H1 (cell line): ENCODE data around the gene ZNF148. TPM values are rescaled to one million over a fixed set of nuclear protein-coding genes. Genes with fewer than 3 reads are reported as not detected.

Source experiments
- CTCF ChIA-PET: fragments of 300-600 bp; sonication (Branson Sonifier 250); formaldehyde crosslinking; loops from one replicate; lab custom pipeline; 2021; ENCODE audit not compliant: partially characterized antibody; lab: Charles Lee
- POLR2A ChIA-PET: fragments of 300-600 bp; sonication (Branson Sonifier 250); formaldehyde crosslinking; loops from one replicate; lab custom pipeline; 2021; ENCODE audit warnings: inconsistent platforms; ENCODE audit not compliant: partially characterized antibody; lab: Charles Lee
- DNase-seq, 2 experiments: peaks; one replicate each; pipeline versions ENCODE4 v3.0.0 to v3.0.0-alpha.2; 2010 to 2022; ENCODE audit warnings: low spot score in 2 of 2, low read depth in 1 of 2, mixed read lengths in 1 of 2
- FAIRE-seq: peaks from 2 replicates; lab custom pipeline; 2011; peaks lifted over from hg19 to GRCh38; lab: Jason Lieb, UNC
- H2AFZ ChIP-seq: 2 replicates; pipeline ENCODE4 v1.8.1; 2012; ENCODE audit warnings: low read length, inconsistent platforms
- H2AK5ac ChIP-seq: 2 replicates; pipeline ENCODE4 v1.6.1; 2013; ENCODE audit warnings: low read depth, low read length
- H2BK120ac ChIP-seq: replicated peaks from 2 replicates; pipeline ENCODE3; 2013; ENCODE audit warnings: low read depth, low read length, inconsistent platforms
- H2BK12ac ChIP-seq: 2 replicates; pipeline ENCODE4 v1.6.1; 2013; ENCODE audit warnings: low read depth, low read length
- H2BK15ac ChIP-seq: 2 replicates; pipeline ENCODE4 v1.6.1; 2013; ENCODE audit warnings: low read length
- H2BK20ac ChIP-seq: 2 replicates; pipeline ENCODE4 v1.6.1; 2013; ENCODE audit warnings: low read length
- H2BK5ac ChIP-seq: 2 replicates; pipeline ENCODE4 v1.6.1; 2013; ENCODE audit warnings: low read depth, low read length
- H3K14ac ChIP-seq: 2 replicates; pipeline ENCODE4 v1.6.1; 2013; ENCODE audit warnings: inconsistent platforms; ENCODE audit not compliant: insufficient read length
- H3K18ac ChIP-seq: 2 replicates; pipeline ENCODE4 v1.6.1; 2013; ENCODE audit warnings: low read length; ENCODE audit errors: extremely low read depth
- H3K23ac ChIP-seq: 2 replicates; pipeline ENCODE4 v1.6.1; 2013; ENCODE audit warnings: inconsistent platforms; ENCODE audit not compliant: insufficient read length
- H3K23me2 ChIP-seq: 2 replicates; pipeline ENCODE4 v1.6.1; 2013; ENCODE audit warnings: low read depth, low read length
- H3K27ac ChIP-seq: 2 replicates; pipeline ENCODE4 v1.6.1; 2011; ENCODE audit warnings: low read depth, low read length, inconsistent platforms
- H3K27me3 ChIP-seq, 4 experiments: replicated peaks in 1 of 4; 1 replicate in 1 of 4; 2 replicates in 3 of 4; pipeline versions ENCODE4 v1.6.1 to v1.8.1; 2011 to 2013; ENCODE audit warnings: low read length in 3 of 4, mild to moderate bottlenecking in 3 of 4, inconsistent platforms in 2 of 4, mixed read lengths in 2 of 4, moderate library complexity in 1 of 4; ENCODE audit not compliant: control insufficient read depth in 3 of 4, insufficient read depth in 3 of 4; ENCODE audit errors: extremely low read depth in 1 of 4
- H3K36me3 ChIP-seq, 4 experiments: 2 replicates each; pipeline versions ENCODE4 v1.6.1 to v1.8.1; 2011 to 2013; ENCODE audit warnings: mild to moderate bottlenecking in 4 of 4, low read length in 3 of 4, moderate library complexity in 2 of 4, control low read depth in 1 of 4, inconsistent platforms in 1 of 4; ENCODE audit not compliant: insufficient read depth in 4 of 4, control insufficient read depth in 2 of 4
- H3K4ac ChIP-seq: replicated peaks from 2 replicates; pipeline ENCODE3; 2013; ENCODE audit warnings: low read length, low read depth, mixed read lengths, inconsistent platforms; ENCODE audit not compliant: insufficient read length
- H3K4me1 ChIP-seq, 4 experiments: replicated peaks in 1 of 4; 1 replicate in 1 of 4; 2 replicates in 3 of 4; pipeline versions ENCODE4 v1.6.1 to v1.8.1; 2011 to 2013; ENCODE audit warnings: low read length in 3 of 4, inconsistent platforms in 2 of 4, mixed read lengths in 1 of 4; ENCODE audit not compliant: insufficient read depth in 4 of 4, control insufficient read depth in 3 of 4
- H3K4me2 ChIP-seq, 2 experiments: 2 replicates each; pipeline versions ENCODE4 v1.6.1 to v1.8.1; 2011 to 2013; ENCODE audit warnings: low read depth in 2 of 2, low read length in 2 of 2, control low read depth in 1 of 2, inconsistent platforms in 1 of 2, mild to moderate bottlenecking in 1 of 2; ENCODE audit not compliant: insufficient read depth in 1 of 2
- H3K4me3 ChIP-seq, 4 experiments: fragments of 200-600, 300-600 bp in 1 of 4; sonication (generic), shearing (Covaris generic), sonication (Bioruptor Twin) in 1 of 4; 2 replicates each; pipeline versions ENCODE4 v1.5.1 to v1.8.1; 2011 to 2016; ENCODE audit warnings: low read length in 4 of 4, low read depth in 3 of 4, control low read depth in 2 of 4, inconsistent platforms in 2 of 4, mild to moderate bottlenecking in 2 of 4, mixed read lengths in 1 of 4, moderate library complexity in 1 of 4; ENCODE audit not compliant: insufficient read depth in 2 of 4; ENCODE audit errors: extremely low read depth in 1 of 4
- H3K56ac ChIP-seq: replicated peaks from 2 replicates; pipeline ENCODE3; 2013; ENCODE audit warnings: low read depth, mild to moderate bottlenecking, mixed read lengths, low read length, inconsistent platforms; ENCODE audit not compliant: insufficient read length
- H3K79me1 ChIP-seq: 2 replicates; pipeline ENCODE4 v1.6.1; 2013; ENCODE audit warnings: low read depth, low read length, control low read depth
- H3K79me2 ChIP-seq, 2 experiments: 2 replicates each; pipeline versions ENCODE4 v1.6.1 to v1.8.1; 2012 to 2013; ENCODE audit warnings: low read length in 2 of 2, mild to moderate bottlenecking in 2 of 2, inconsistent platforms in 1 of 2; ENCODE audit not compliant: insufficient read depth in 2 of 2, control insufficient read depth in 1 of 2
- H3K9ac ChIP-seq, 4 experiments: replicated peaks in 1 of 4; 1 replicate in 1 of 4; 2 replicates in 3 of 4; pipeline versions ENCODE4 v1.6.1 to v1.8.1; 2011 to 2013; ENCODE audit warnings: low read depth in 3 of 4, low read length in 3 of 4, control low read depth in 2 of 4, mild to moderate bottlenecking in 2 of 4, moderate library complexity in 2 of 4, inconsistent platforms in 1 of 4; ENCODE audit errors: extremely low read depth in 1 of 4
- H3K9me3 ChIP-seq, 2 experiments: 2 replicates each; pipeline versions ENCODE4 v1.6.1 to v1.8.1; 2012 to 2013; ENCODE audit warnings: mild to moderate bottlenecking in 2 of 2, moderate library complexity in 2 of 2, control low read depth in 1 of 2, inconsistent platforms in 1 of 2, low read depth in 1 of 2, low read length in 1 of 2, mixed read lengths in 1 of 2; ENCODE audit not compliant: insufficient read depth in 2 of 2
- H4K20me1 ChIP-seq, 2 experiments: replicated peaks in 1 of 2; 2 replicates each; pipeline versions ENCODE3 to v1.8.1; 2011 to 2013; ENCODE audit warnings: inconsistent platforms in 2 of 2, low read length in 2 of 2, mild to moderate bottlenecking in 1 of 2; ENCODE audit not compliant: insufficient read depth in 2 of 2, control insufficient read depth in 1 of 2
- H4K5ac ChIP-seq: 2 replicates; pipeline ENCODE4 v1.6.1; 2013; ENCODE audit warnings: low read length, low read depth, mixed read lengths, inconsistent platforms; ENCODE audit not compliant: insufficient read length
- H4K8ac ChIP-seq: 2 replicates; pipeline ENCODE4 v1.8.0; 2013; ENCODE audit warnings: mild to moderate bottlenecking, moderate library complexity, low read length, inconsistent platforms; ENCODE audit not compliant: insufficient read depth; ENCODE audit errors: extremely low read depth
- H4K91ac ChIP-seq: replicated peaks from 2 replicates; pipeline ENCODE3; 2013; ENCODE audit warnings: low read length, mixed read lengths, inconsistent platforms; ENCODE audit not compliant: insufficient read length
- ASH2L ChIP-seq: fragments of 200-600, 300-600 bp; sonication (generic); IDR thresholded peaks from one replicate; pipeline ENCODE4 v1.7.1; 2017; ENCODE audit warnings: low read length
- ATF3 ChIP-seq: IDR thresholded peaks from 2 replicates; pipeline ENCODE4 v1.6.1; 2011; ENCODE audit warnings: low read depth, mild to moderate bottlenecking, low read length; ENCODE audit not compliant: insufficient read depth
- CREB1 ChIP-seq: IDR thresholded peaks from 2 replicates; pipeline ENCODE4 v1.6.1; 2012; ENCODE audit warnings: inconsistent platforms
- GTF2F1 ChIP-seq: IDR thresholded peaks from 2 replicates; pipeline ENCODE4 v1.6.1; 2012; ENCODE audit warnings: low read depth, low read length, improper control_type of control experiment, borderline replicate concordance
- HDAC6 ChIP-seq: IDR thresholded peaks from one replicate; pipeline ENCODE4 v1.7.1; 2012; ENCODE audit warnings: low read depth, mild to moderate bottlenecking, inconsistent platforms, low read length, moderate library complexity
- JUN ChIP-seq: IDR thresholded peaks from 2 replicates; pipeline ENCODE4 v1.6.1; 2011; ENCODE audit warnings: low read depth, mild to moderate bottlenecking, improper control_type of control experiment, low read length
- SUZ12 ChIP-seq: fragments of 200-600 bp; sonication (generic); IDR thresholded peaks from 2 replicates; pipeline ENCODE4 v1.6.1; 2012; ENCODE audit warnings: mild to moderate bottlenecking, inconsistent platforms, low read length, moderate library complexity, mixed read lengths
- TBP ChIP-seq: IDR thresholded peaks from 2 replicates; pipeline ENCODE4 v1.6.1; 2011; ENCODE audit warnings: low read depth, low read length, improper control_type of control experiment
- TCF12 ChIP-seq: IDR thresholded peaks from 2 replicates; pipeline ENCODE4 v1.6.1; 2011; ENCODE audit warnings: low read depth, mild to moderate bottlenecking, low read length
- YY1 ChIP-seq: IDR thresholded peaks from 2 replicates; pipeline ENCODE4 v1.6.1; 2011; ENCODE audit warnings: low read depth, mild to moderate bottlenecking, low read length
- ZNF274 ChIP-seq: IDR thresholded peaks from 2 replicates; pipeline ENCODE4 v1.7.0; 2012; ENCODE audit warnings: low read length, borderline replicate concordance; ENCODE audit errors: extremely low read depth
- WGBS, 2 experiments: shearing (Covaris generic) in 1 of 2; methylation state at CpG; one replicate each; pipeline versions ENCODE4 v1.1.6 to v1.1.7; 2013 to 2015; ENCODE audit warnings: low lambda C conversion rate in 2 of 2, mixed read lengths in 2 of 2, inconsistent platforms in 1 of 2, low coverage in 1 of 2, missing lambda C conversion rate in 1 of 2; ENCODE audit not compliant: insufficient replicate concordance in 2 of 2, insufficient coverage in 1 of 2, insufficient read length in 1 of 2; ENCODE audit errors: extremely low coverage in 1 of 2, missing lambda C conversion rate in 1 of 2; 5-methylcytosine and 5-hydroxymethylcytosine counted together
- polyA plus RNA-seq, 7 experiments: library from polyadenylated mRNA; depleted of rRNA in 3 of 7; stranded (reverse) in 5 of 7; unstranded in 2 of 7; fragments of >200 nt in 5 of 7; fragments of 200-250 nt in 2 of 7; gene quantifications; 1 replicate in 5 of 7; 2 replicates in 1 of 7; 4 replicates in 1 of 7; pipeline versions ENCODE4 v1.2.1 to v1.2.3, GENCODE V29; 2011 to 2013; ENCODE audit warnings: missing spikeins in 2 of 7, mixed read lengths in 2 of 7
- total RNA-seq: library from RNA; stranded (reverse); fragmentation: NEBNext Ultra II Directional; extraction: Animal tissue kit (Norgen Biotek cat#: 25700); gene quantifications from 2 replicates; pipeline ENCODE4 v1.2.1, GENCODE V29; 2021

Gene ZNF148
- total and polyA plus RNA-seq, 2 of the 8 experiments (the other 6 are each of a cell fraction or from before 2014, with no cell fraction given) = 3.7 to 22.6 TPM

- Histone ChIP-seq H3K4me1 (no peaks in the 10 kb centered on the region), H2BK5ac (no peak overlapping the region), H3K56ac (no peak overlapping the region), H2BK20ac (no peak overlapping the region), H2BK120ac (no peak overlapping the region), H3K4me3 (no peak overlapping the region), H3K9me3 (no peaks in the 10 kb centered on the region), H4K91ac (no peak overlapping the region)
- POLR2A ChIA-PET = no interaction called here
- TF ChIP-seq TCF12 (no peak), YY1 (no peak), SUZ12 (no peak), ASH2L (no peak), ZNF274 (no peak), TBP (no peak), JUN (no peak), CREB1 (no peak), GTF2F1 (no peak), HDAC6 (no peak), ATF3 (no peak)
- TF ChIP-seq, all 59 proteins: peak for 0
- Histone ChIP-seq H3K23ac (no peak overlapping the region), H2BK15ac (no peak overlapping the region), H3K23me2 (peaks cover 2% of the 10 kb centered on the region; the same call in 1 of the 2 replicates), H3K14ac (no peak overlapping the region), H4K20me1 (no peaks in the 10 kb centered on the region), H3K27me3 (no peaks in the 10 kb centered on the region), H3K79me2 (no peaks in the 10 kb centered on the region), H3K9ac (no peak overlapping the region), H4K8ac (no peak overlapping the region), H3K4ac (no peak overlapping the region), H3K79me1 (no peaks in the 10 kb centered on the region), H3K27ac (no peak overlapping the region), H3K4me2 (no peak overlapping the region), H2AFZ (no peak overlapping the region), H4K5ac (no peak overlapping the region), H3K36me3 (no peaks in the 10 kb centered on the region), H2BK12ac (no peak overlapping the region), H2AK5ac (no peak overlapping the region), H3K18ac (no peak overlapping the region)
- no peak for DNase-seq
- 94% methylated on average over 6 of the region's 6 CpGs; no CpG with 5 or more reads in 1 of the 2 experiments for WGBS, 2 experiments
- no peak for FAIRE-seq
- CTCF ChIA-PET = interaction anchor here (0.6 to 1.1 kb wide), 3 partner anchors 12 to 1881 kb away, joined by 3 to 5 read pairs (median 3); no protein-coding TSS in a partner anchor
Observed at GRCh38 chr3:125410922-125411321, 35.8 kb upstream of the ZNF148 start.
